NCI-H2227 (cell line): ENCODE measurements around the gene AP1M2.
"Not testable (repeated sequence)": the region's sequence is repeated elsewhere in the genome, so short reads cannot be mapped to it uniquely, and the experiment has no call there.

Experiments used
- DNase-seq: peaks from one replicate; lab custom pipeline; 2025; ENCODE audit not compliant: unreplicated experiment; lab: John Stamatoyannopoulos, UW

AP1M2 gene

DNA sequence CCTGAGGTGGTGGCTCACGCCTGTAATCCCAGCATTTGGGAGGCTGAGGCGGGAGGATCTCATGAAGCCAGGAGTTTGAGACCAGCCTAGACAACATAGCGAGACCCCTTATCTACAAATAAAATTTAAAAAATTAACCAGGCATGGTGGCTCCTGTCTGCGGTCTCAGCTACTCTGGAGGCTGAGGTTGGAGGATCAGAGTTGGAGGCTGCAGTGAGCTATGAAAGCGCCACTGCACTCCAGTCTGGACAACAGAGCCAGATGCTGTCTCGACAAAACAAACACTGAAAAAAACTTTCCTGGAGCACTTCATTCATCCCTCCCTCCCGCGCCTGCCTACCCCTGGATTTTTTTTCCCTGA, 44.1 kb downstream of the AP1M2 start:
- no peak for DNase-seq

DNA sequence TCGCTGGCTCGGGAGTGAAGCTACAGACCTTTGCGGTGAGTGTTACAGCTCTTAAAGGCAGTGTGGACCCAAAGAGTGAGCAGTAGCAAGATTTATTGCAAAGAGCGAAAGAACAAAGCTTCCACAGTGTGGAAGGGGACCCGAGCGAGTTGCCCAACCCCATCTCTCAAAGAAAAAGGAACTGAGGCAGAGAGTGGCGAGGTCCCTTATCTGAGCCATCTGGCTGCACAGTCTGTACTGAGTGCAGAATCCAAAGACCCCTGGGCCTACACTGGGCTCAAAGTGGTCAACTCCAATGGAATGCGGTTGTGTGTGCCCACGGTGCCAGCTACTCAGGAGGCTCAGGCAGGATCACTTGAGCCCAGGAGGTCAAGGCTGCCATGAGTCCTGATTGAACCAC, 48.1 kb downstream of the AP1M2 start:
- DNase-seq = not testable (repeated sequence)

DNA sequence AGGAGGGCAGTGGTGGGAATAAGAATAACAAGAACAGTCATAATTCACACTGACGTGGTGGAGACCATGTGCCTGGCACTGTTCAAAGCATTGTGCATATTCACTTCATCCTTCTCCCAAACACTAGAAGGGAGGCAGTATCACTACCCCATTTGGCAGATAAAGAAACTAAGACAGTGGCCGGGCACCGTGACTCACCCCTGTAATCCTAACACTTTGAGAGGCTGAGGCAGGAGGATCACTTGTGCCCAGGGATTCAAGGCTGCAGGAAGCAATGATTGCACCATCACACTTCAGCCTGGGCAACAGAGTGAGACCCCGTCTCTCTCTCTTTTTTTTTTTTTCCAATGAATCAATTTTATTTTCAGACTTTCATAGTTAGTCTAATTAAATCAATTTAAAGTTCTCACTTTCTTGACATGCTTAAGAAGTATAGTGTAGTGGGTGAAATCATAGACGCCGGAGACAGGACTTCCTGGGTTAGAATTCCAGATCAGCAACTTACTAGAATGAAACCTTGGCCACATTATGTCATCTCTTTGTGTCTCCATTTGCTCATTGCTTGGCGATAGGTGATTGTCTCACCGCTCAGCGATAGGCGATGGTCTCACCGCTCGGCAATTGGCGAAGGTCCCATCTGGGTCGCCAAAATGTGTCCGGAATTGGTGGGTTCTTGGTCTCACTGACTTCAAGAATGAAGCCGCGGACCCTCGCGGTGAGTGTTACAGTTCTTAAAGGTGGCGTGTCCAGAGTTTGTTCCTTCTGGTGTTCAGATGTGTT, 48.7 kb downstream of the AP1M2 start:
- no peak for DNase-seq

DNA sequence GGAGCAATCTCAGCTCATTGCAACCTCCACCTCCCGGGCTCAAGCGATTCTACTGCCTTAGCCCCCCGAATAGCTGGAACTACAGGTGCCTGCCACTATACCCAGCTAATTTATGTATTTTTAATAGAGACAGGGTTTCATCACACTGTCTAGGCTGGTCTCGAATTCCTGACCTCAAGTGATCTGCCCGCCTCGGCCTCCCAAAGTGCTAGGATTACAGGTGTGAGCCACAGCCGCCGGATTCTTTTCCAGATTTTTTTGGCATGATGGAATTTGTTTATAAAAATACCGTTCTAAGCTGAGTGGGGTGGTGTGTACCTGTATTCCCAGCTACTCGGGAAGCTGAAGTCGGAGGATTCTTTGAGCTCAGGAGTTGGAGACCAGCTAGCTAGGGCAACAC, 49.4 kb downstream of the AP1M2 start:
- no peak for DNase-seq

DNA sequence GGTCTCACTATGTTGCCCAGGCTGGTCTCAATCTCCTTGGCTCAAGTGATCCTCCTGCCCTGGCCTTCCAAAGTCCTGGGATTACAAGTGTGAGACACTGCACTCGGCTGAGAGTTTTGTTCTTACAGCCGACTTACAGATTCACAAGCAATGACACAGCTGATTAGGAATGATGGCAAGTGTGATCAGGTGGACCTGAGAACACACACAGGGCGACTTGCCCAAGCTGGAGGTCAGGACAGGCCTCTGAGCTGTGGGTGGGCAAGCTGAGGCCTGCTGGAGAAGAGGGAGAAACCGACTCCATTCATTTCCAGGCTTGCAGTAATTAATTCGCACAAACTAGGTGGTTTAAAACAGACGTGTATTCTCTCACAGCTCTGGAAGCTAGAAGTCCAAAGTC, 51.5 kb downstream of the AP1M2 start:
- no peak for DNase-seq

DNA sequence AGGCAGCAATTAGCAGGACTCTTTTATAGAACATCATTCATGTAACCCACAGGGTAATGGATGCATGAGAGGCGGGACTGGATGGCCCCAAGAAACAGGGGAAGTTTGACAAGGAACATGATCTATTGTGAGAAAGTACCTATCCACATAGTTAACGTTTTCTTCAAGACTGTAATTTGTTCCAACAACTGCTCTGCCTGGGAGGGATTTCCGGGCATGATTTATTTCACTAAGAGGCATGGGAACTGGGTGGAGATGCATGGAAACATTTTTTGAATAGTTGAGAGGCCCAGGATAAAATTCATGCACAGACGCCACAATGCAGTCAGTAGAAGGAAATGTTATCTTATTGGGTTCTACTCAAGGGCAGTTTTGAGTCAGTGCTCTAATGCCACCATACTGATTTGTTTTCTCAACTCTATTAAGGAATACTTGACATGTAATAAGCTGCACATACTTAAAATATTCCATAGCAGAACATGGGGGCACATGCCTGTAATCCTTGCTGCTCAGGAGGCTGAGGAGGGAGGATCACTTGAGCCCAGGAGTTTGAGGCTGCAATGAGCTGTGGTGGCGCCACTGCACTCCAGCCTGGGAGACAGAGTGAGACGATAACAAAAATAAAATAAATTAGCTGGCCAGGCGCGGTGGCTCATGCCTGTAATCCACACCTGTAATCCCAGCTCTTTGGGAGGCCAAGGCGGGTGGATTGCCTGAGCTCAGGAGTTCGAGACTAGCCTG, 53.3 kb downstream of the AP1M2 start:
- DNase-seq = peak; percentile 15

DNA sequence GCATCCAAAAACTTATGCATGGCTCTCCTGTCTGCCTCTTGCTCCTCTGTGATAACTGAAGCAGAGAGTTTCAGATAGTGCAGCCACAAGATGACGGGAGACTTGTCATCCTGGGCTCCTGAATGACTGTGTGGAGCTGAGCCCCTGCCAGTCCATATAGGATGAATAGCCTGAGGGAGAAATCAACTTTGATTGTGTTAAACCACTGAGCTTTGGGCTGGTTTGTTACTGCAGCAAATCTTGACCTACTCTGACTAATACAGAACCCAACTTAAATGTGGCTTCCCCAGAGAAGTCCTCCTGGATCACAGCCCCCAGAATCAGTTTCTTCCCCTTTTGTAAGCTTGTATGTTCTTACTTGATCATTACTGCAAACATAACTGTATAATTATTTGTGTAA, 54.7 kb downstream of the AP1M2 start:
- no peak for DNase-seq

DNA sequence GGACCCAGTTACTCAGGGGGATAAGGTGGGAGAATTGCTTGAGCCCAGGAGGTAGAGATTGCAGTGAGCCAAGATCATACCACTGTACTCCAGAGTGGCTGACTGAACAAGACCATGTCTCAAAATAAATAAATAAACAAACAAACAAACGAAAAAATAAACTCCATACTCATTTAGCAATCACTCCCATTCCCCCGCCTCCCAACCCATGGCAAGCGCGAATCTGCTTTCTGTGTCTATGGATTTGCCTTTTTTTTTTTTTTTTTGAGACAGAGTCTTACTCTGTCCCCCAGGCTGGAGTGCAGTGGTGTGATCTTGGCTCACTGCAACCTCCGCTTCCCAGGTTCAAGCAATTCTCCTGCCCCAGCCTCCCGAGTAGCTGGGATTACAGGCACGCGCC, 60.2 kb downstream of the AP1M2 start:
- not testable (repeated sequence) for DNase-seq

DNA sequence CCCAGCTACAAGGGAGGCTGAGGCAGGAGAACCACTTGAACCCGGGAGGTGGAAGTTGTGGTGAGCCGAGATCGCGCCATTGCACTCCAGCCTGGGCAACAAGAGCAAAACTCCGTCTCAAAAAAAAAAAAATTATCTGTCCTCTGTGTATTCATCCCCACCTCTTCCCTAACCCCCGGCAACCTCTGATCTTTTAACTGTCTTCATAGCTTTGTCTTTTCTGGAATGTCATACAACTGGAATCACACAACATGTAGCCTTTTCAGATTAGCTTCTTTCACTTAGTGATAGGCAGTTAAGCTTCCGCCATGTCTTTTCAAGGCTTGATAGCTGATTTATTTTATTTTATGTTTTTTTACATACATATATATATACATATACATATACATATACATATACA, 61.5 kb downstream of the AP1M2 start:
- DNase-seq = no peak

DNA sequence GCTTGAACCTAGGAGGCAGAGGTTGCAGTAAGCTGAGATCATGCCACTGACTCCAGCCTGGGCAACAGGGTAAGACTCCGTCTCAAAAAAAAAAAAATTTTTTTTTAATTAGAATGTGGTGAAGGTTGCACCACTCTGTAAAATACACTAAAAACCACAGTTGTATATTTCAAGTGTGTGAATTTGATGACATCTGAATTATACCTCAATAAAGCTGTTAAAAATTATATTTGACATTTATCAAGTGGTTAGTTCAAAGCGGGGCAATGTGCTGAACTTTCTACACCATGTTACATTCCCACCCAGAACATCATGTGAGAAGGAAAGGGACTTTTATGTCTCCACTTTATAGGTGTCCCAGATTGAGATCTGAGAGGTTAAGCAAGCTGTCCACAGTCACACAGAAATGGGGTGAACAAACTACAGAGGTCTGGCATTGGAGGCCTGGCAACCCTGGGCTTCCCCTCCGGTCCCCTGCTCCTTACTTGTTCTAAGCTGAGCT, 63.9 kb downstream of the AP1M2 start:
- DNase-seq = no peak
